ENCODE results near the gene AWAT2.

The AWAT2 gene

DNA sequence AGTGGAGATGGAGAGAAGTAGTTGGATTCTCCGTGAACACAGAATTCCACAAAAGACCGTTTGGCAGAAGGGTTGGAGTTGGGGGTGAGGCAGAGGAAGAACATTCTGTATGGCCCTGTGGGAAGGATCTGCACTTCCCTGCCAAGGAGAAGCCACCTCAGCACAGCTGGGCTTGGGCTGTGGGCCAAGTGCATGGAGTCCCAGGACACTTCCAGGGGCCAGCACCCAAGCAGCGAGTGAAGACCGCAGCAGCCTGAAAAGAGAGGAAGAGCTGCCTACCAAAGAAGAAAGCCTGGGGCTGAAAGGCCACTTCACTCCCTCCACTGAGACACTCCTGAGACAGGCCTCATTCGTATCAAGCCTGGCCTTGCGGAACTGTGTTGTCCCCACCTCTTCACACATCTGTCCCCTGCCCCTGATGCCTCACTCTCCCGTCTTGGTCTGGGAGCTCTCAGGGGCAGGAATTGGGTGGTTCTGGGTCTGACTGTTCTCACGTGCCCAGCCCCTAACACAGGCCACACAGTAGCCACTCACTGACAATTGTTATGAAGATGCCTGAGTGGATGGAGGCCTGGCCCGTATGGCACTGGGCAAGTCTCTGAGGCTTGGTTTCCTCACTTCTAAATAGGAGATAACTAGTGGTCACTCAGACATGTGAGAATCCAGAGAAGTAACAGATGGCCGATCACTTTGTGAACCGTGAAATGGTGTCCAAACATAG lies 3.3 kb upstream of the AWAT2 start:
- FAIRE-seq (no peak), DNase-seq (ENCODE audit: insufficient read length, low spot score) (no peak)
- TF ChIP-seq POLR2A (IDR thresholded peaks at IDR 0.05; ENCODE audit: low read depth, low read length) = no peak

DNA sequence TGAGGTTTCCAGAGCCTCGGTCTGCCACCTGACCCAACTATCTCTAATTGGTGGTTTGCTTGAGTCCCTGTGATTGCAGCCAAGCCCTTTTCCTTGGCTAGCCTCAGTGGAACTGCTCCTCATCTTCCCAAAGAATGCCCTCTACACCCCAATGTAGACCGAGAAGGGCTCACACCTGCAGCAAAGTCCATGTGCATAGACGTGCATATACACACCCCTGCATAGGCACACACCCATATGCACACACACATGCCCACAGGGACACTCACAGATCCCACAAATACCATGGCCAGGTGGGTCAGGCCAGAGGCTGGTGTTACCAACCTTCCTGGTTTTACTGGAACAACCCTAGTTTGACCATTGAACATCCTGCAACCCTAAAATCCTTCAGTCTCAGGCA lies 332 bp downstream of the AWAT2 start:
- no peak for DNase-seq (ENCODE audit: insufficient read length, low spot score)
- FAIRE-seq = no peak
- no peak for TF ChIP-seq POLR2A (IDR thresholded peaks at IDR 0.05; ENCODE audit: low read depth, low read length)

DNA sequence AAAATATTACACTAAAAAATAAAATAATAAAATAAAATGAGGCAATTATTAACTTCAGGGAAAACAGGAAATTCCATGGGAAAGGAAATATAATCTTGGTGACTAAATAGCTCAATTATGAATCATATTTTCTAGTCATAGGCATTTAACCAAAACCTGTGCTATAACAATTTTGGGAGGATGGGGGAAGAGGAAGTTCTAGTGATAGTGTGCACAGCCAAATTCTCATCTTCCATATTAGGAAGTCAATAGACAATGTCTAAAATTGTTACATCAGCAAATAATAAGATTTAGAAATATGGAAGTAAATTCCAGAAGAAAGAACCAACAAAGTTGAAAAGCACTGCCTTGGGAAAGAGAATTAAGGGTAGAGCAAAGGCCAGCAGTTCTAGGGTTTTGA lies 2.8 kb downstream of the AWAT2 start:
- DNase-seq (ENCODE audit: insufficient read length, low spot score) (no peak), FAIRE-seq (no peak)
- TF ChIP-seq POLR2A (IDR thresholded peaks at IDR 0.05; ENCODE audit: low read depth, low read length) = no peak

DNA sequence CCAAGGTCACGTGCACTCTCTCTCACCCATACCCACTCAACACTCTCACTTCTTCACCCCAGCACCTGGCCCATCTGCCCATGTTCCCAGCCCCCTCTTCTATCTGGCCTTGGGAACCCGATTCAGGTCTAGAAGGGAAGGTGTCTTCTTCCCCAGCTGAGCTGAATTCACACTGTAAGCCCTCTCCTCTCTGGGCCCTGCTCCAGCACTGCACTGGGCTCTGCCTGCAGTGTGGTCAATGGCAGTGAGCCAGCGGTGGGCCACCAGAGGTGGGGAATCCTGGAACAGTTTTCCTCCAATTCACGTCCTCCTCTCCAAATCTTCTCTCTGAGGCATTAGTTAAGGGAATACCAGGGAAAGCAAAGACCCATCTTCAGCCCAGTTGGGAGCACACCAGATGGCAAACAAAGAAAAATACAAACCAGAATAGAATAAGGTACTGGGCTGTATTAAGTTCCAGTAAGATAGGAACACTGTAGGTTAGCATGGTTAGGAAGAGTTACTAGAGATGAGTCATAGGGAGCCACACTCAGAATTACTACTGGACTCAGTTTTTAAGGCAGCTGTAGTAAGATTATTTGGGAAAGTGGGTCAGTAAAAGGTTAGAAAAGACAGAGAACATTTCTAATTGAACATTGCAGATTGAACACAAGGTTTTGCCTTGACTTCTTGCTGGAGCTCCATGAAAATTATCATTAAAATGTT lies 5.0 kb downstream of the AWAT2 start:
- DNase-seq (ENCODE audit: insufficient read length, low spot score) (no peak), FAIRE-seq (no peak)

DNA sequence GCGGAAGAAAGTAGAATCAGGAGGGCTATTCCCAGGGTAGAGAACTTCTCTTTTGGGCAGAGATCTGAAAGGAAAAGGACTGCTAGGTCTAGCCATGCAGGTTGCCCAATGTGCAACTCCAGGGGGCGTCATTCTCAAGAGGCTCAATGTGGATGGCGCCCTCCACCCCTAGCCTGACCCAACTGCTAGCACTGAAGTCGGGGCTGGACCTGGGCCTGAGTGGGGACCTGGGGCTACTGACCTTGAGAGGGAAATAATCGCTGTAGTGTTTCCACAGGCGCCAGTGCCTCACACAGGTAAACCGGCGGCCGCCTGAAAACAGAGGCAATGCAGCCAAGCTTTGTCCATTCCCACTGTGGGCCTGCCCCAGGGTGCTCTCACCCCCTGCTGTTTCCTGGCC lies 6.1 kb downstream of the AWAT2 start:
- no peak for DNase-seq (ENCODE audit: insufficient read length, low spot score)
- TF ChIP-seq POLR2A (IDR thresholded peaks at IDR 0.05; ENCODE audit: low read depth, low read length) = no peak
- no peak for FAIRE-seq

More for the DNA sequence above, 5.0 kb downstream of the AWAT2 start:
- TF ChIP-seq POLR2A (IDR thresholded peaks at IDR 0.05; ENCODE audit: low read depth, low read length) = no peak

DNA sequence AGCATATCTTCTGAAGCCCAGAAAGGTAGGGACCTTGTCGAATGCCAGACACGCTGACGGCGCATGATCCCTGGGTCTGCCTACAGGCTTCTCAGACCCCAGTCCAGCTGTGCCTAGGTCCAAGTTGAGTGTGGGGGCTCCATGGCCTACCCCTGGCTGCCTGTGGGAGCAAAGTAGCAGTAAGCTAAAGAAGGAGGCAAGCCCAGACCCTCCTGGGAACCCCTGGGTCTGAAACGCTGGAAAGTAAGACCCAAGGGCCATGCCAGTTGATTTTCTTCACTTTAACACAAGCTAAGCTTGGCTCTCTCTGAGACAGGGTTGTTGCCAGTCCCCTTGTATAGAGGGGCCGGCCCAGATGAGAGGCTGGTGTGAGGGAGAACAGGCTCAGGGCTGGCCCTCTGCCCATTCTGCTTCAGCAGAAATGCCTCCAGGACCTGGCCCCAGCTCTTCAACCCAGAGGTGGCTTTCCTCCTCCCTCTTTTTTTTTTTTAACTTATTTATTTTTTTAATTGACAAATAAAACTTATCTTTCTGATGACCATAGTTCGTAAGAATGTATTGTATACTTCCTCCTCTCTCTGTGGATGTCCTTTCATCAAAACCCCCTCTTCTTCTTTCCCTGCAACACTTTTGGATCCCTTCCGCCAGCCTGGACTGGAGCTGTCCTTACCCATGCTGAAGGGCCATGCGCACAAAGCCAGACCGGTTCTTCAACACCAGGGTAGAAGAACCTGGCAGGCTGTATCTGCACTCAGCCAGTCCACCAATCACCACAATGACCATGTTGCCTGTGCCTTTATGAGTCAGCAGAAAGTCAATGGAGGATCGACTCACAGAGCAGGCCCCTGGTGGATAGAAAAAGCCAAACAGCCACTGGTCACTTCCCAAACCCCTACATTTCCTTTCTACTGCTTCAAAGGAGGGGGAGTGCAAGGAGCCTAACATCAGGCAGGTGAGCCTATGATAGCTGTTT lies 7.1 kb downstream of the AWAT2 start:
- no peak for FAIRE-seq
- peak; percentile 12 for DNase-seq (ENCODE audit: insufficient read length, low spot score)
- TF ChIP-seq POLR2A (IDR thresholded peaks at IDR 0.05; ENCODE audit: low read depth, low read length) = no peak

DNA sequence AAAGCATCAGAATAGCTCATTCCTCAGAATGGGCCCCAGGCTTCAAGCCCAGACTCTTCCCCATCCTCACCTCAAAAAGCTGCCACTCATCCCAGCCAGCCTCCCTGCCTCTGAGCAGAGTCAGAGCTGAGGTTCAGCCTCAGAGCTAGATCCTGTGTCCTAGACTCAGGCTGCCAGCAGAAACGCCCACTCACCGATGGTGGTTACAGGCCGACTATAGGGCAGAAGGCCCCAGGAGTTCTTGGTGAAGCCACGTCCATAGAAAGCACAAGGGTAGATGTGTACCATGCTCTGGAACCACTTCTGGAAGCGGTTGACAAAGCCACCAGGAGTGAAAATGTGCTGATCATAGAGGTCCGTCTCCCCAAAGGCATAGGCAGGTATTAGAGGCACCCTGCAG lies 7.7 kb downstream of the AWAT2 start:
- TF ChIP-seq POLR2A (IDR thresholded peaks at IDR 0.05; ENCODE audit: low read depth, low read length) = no peak
- no peak for FAIRE-seq

DNA sequence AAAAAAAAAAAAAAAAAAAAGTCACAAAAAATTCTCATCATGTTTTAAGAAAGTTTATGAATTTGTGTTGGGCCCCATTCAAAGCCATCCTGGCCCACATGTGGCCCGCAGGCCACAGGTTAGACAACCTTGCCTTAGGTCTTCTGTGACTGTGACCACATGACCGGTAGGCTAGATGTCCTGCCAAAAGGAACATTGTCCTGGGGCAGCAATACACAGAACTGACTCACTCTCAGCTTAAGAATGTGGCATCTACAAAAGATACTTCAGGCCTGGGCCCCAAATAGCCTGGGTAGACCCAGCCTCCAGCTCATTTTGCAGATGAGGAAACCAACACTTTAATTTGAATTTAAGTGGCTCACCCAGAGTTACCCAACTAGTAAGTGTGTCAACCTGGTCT lies 10.0 kb downstream of the AWAT2 start:
- no peak for DNase-seq (ENCODE audit: insufficient read length, low spot score)
- no peak for TF ChIP-seq POLR2A (IDR thresholded peaks at IDR 0.05; ENCODE audit: low read depth, low read length)
- no peak for FAIRE-seq

More for the DNA sequence above, 7.7 kb downstream of the AWAT2 start:
- DNase-seq (ENCODE audit: insufficient read length, low spot score) = no peak

DNA sequence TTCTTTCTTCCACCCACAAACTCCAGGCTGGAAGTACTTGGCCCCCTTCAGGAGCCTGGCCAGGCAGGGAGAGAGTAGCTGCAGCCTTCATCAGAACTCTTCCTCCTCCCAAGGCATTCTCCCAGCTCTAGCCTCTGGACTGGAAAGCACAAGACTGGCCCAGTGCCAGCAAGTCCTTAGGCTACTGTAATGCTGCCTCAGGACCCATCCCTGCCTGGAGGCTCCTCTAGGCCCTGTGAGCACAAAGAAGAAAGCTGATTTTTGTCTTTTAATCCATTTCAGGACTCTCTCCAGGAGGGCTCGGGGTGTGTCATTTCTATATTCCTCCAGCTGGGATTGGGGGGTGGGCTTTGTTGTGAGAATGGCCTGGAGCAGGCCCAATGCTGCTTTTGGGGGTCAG lies 10.8 kb downstream of the AWAT2 start:
- DNase-seq (ENCODE audit: insufficient read length, low spot score) (no peak), FAIRE-seq (no peak)
- no peak for TF ChIP-seq POLR2A (IDR thresholded peaks at IDR 0.05; ENCODE audit: low read depth, low read length)

DNA sequence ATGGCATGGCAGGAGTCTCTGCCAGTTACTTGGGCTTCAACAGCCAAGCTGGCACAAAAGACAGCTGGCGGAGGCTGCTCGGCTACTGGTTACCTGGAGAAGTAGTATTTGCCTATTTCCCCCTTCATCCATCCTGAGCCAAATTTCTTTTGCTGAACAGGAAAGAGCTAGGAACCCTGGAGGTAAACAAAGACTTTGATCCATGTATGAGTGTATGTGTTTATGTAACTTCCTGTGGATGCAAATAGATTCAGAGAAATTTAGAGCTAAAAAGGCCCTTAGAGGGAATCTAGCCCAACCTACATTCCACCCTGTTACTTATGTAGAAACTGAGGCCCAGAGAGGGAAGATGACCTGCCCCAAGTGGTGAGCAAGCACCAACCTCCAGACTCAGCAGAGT lies 11.2 kb downstream of the AWAT2 start:
- DNase-seq (ENCODE audit: insufficient read length, low spot score) (no peak), FAIRE-seq (no peak)
- TF ChIP-seq POLR2A (IDR thresholded peaks at IDR 0.05; ENCODE audit: low read depth, low read length) = no peak

DNA sequence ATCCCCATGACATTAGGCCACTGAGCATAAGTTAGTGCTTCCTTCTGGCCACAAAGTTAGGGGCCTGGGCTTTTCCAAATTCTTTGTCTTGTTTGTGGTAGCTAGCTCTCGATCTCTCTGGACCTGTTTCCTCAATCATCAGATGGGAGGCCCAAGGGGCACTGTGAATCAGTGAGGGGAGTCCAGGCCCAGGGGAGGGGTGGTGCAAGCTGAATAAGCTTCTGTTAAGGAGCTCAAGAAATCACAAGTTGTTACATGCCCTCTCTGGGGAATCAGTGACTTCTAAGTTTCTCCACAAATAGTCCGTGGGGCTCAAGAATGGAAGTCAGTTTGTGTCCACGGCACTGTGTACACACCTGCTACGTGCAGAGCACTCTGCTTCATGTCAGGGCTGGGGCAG lies 15.1 kb downstream of the AWAT2 start:
- TF ChIP-seq POLR2A (IDR thresholded peaks at IDR 0.05; ENCODE audit: low read depth, low read length) = no peak
- DNase-seq (ENCODE audit: insufficient read length, low spot score) = no peak
- no peak for FAIRE-seq

DNA sequence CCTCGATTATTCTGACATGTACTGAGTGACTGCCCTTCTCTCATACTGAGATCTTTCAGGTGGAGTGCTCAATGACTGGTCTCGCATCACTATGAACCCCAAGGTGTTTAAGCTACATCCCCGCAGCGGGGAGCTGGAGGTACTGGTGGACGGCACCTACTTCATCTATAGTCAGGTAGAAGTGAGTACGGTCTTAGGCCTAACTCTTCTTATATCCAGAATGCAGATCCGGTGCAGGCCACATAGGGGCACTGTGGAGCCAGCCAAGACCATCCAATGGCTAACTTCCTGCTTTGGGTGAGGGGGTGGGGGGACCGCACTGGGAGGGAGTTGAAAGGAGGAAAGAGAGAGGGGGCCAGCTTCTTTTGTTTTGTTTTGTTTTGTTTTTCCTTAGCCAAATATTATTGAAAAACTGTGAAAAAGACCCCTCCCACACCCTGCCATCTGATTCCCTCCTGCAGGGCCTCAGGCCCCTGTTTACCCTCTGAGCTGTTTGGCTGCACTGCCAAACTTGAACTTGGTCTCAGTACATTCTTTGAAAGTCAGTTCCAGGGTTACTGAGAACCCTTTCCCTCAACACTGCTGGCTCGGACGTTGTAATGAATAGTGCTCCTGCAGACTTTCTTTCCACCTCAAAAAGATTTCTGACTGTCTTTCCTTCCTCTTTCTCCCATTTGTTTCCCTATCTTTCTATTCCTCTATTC lies 16.2 kb downstream of the AWAT2 start:
- no peak for FAIRE-seq
- DNase-seq (ENCODE audit: insufficient read length, low spot score) = peak; percentile 23
- no peak for TF ChIP-seq POLR2A (IDR thresholded peaks at IDR 0.05; ENCODE audit: low read depth, low read length)

DNA sequence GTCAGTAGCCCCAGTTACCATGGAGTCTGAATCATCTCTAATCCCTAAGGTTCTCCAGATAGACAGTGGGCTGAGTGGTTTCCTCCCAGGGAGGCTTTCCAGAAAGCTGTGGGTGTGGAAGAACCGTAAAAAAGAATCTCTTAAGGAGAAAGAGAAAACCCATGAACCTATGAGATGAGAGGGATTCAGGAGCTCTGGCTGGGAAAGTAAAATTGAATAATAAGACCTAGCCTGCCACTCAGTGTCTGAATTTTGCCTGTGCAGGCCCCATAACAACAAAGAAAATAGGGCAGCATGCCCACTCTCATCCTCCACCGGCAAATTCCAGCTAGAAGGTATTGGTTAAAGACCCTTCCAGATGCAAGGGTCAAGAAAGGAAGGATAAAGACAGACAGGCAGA lies 16.9 kb downstream of the AWAT2 start:
- DNase-seq (ENCODE audit: insufficient read length, low spot score) = no peak
- no peak for TF ChIP-seq POLR2A (IDR thresholded peaks at IDR 0.05; ENCODE audit: low read depth, low read length)
- no peak for FAIRE-seq

Measured in H54 (cell line).